ENCODE measurements around the gene HHLA2.

The HHLA2 gene

GRCh38 chr3:108320746-108321350 is 24.5 kb downstream of the HHLA2 start:
- TF ChIP-seq, protein P1, sequence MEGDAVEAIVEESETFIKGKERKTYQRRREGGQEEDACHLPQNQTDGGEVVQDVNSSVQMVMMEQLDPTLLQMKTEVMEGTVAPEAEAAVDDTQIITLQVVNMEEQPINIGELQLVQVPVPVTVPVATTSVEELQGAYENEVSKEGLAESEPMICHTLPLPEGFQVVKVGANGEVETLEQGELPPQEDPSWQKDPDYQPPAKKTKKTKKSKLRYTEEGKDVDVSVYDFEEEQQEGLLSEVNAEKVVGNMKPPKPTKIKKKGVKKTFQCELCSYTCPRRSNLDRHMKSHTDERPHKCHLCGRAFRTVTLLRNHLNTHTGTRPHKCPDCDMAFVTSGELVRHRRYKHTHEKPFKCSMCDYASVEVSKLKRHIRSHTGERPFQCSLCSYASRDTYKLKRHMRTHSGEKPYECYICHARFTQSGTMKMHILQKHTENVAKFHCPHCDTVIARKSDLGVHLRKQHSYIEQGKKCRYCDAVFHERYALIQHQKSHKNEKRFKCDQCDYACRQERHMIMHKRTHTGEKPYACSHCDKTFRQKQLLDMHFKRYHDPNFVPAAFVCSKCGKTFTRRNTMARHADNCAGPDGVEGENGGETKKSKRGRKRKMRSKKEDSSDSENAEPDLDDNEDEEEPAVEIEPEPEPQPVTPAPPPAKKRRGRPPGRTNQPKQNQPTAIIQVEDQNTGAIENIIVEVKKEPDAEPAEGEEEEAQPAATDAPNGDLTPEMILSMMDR (IDR thresholded peaks at IDR 0.05; ENCODE audit: extremely low read depth, missing control alignments) = no peak

GRCh38 chr3:108322352-108322751 is 26.0 kb downstream of the HHLA2 start:
- TF ChIP-seq, protein P1 (IDR thresholded peaks at IDR 0.05; ENCODE audit: extremely low read depth, missing control alignments) = no peak
- DNase-seq (ENCODE audit: low spot score) = no peak

More at GRCh38 chr3:108320746-108321350, 24.5 kb downstream of the HHLA2 start:
- no peak for DNase-seq (ENCODE audit: low spot score)

DNA sequence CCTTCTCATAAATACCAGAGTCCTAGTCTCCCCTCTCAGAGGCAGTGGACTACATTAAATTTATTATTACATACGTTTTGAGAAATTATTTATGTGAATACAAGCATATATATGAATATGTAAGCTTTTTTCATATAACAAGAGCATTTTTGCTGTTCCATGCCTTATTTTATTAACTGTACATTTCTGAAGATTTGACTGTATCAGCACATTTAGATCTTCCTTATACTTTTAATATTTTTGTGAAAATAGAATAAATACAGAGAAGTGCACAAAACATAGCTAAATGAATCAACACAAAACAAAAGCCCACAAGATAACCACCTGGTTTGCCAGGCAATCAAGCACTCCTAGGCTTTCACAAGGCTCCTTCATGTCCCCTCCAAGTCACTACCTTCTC is 27.8 kb downstream of the HHLA2 start:
- TF ChIP-seq, protein P1 (IDR thresholded peaks at IDR 0.05; ENCODE audit: extremely low read depth, missing control alignments) = no peak
- no peak for DNase-seq (ENCODE audit: low spot score)

- no peak for DNase-seq (ENCODE audit: low spot score)
- TF ChIP-seq, protein P1 (IDR thresholded peaks at IDR 0.05; ENCODE audit: extremely low read depth, missing control alignments) = no peak
These were observed 30.8 kb downstream of the HHLA2 start for GRCh38 chr3:108327168-108327567.

GRCh38 chr3:108328821-108329486 is 32.6 kb downstream of the HHLA2 start:
- no peak for DNase-seq (ENCODE audit: low spot score)
- TF ChIP-seq, protein P1 (IDR thresholded peaks at IDR 0.05; ENCODE audit: extremely low read depth, missing control alignments) = no peak

GRCh38 chr3:108329508-108329907 is 33.2 kb downstream of the HHLA2 start:
- TF ChIP-seq, protein P1 (IDR thresholded peaks at IDR 0.05; ENCODE audit: extremely low read depth, missing control alignments) = no peak
- DNase-seq (ENCODE audit: low spot score) = no peak

DNA sequence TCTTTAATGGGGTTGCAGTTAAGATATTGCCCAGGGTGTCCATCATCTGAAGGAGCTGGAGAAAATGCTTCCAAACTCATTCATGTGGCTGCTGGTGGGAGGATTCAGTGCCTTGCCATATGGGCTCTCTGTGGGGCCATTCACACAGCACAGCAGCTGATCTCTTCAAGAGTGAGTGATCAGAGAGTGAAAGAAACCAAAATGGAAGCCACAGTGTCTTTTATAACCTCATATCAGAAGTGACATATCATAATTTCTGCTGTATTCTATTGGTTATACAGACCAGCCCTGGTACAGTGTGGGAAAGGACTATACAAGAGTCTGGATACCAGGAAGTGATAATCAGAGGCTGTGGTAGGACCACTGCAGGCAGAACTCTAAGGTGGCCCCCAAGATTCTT is 33.6 kb downstream of the HHLA2 start:
- TF ChIP-seq, protein P1 (IDR thresholded peaks at IDR 0.05; ENCODE audit: extremely low read depth, missing control alignments) = no peak
- no peak for DNase-seq (ENCODE audit: low spot score)

Measured in GM20000 (cell line).